Type B pancreatic cell (in vitro differentiated cells): ENCODE data around the gene TNFRSF6B. TPM values are rescaled to one million over a fixed set of nuclear protein-coding genes. Genes with fewer than 3 reads are reported as not detected.
"Not testable (repeated sequence)": the region's sequence is repeated elsewhere in the genome, so short reads cannot be mapped to it uniquely, and the experiment has no call there.

Source experiments
- DNase-seq: peaks from one replicate; pipeline ENCODE4 v3.0.0; 2021; ENCODE audit warnings: mixed read lengths; ENCODE audit not compliant: unreplicated experiment; ENCODE audit errors: extremely low spot score
- H3K27ac Mint-ChIP-seq: 2 replicates; pipeline ENCODE4 v1.8.0; 2021; ENCODE audit warnings: mild to moderate bottlenecking, mixed read lengths
- H3K27me3 Mint-ChIP-seq: 2 replicates; pipeline ENCODE4 v1.8.0; 2021; ENCODE audit warnings: mixed read lengths
- H3K36me3 Mint-ChIP-seq: 2 replicates; pipeline ENCODE4 v1.8.0; 2021; ENCODE audit warnings: mixed read lengths
- H3K4me1 Mint-ChIP-seq: one replicate; pipeline ENCODE4 v1.8.0; 2021; ENCODE audit warnings: mixed read lengths; ENCODE audit not compliant: unreplicated experiment
- H3K4me3 Mint-ChIP-seq: 2 replicates; pipeline ENCODE4 v1.8.0; 2021; ENCODE audit warnings: mild to moderate bottlenecking, mixed read lengths
- H3K9me3 Mint-ChIP-seq: 2 replicates; pipeline ENCODE4 v1.8.0; 2021; ENCODE audit warnings: mixed read lengths
- CTCF ChIP-seq: fragments of 200-600 bp; sonication (generic); conservative IDR thresholded peaks from 2 replicates; pipeline ENCODE4 v1.5.0; 2021; ENCODE audit warnings: antibody characterized with exemption, mild to moderate bottlenecking
- total RNA-seq: library from RNA; stranded (reverse); gene quantifications from 2 replicates; pipeline ENCODE4 v1.2.1, GENCODE V29; 2021; ENCODE audit warnings: low replicate concordance

TNFRSF6B gene
- total RNA-seq, 1 donor from 2014 or later = not detected

GRCh38 chr20:63657937-63658748 lies 38.3 kb upstream of the TNFRSF6B start, which contains the start of gene RTEL1:
RTEL1 (plus strand) TSS chr20:63658312; CDS start chr20:63659403, 1,091 bp downstream.
- Mint-ChIP-seq H3K9me3 (no peaks in the 10 kb centered on the region), H3K4me3 (peak within 1 kb of the TSS; percentile 99), H3K36me3 (no peaks in the 10 kb centered on the region), H3K27ac (peak within 1 kb of the TSS; percentile 92), H3K27me3 (no peaks in the 10 kb centered on the region), H3K4me1 (peaks cover 26% of the 10 kb centered on the region)
- TF ChIP-seq CTCF = no peak
- peak; percentile 93 for DNase-seq

GRCh38 chr20:63658749-63659187 lies 37.7 kb upstream of the TNFRSF6B start:
- H3K9me3 Mint-ChIP-seq = no peaks in the 10 kb centered on the region
- no peak for TF ChIP-seq CTCF
- H3K27me3 Mint-ChIP-seq = no peaks in the 10 kb centered on the region
- H3K36me3 Mint-ChIP-seq = no peaks in the 10 kb centered on the region
- no peak for DNase-seq
- H3K4me1 Mint-ChIP-seq = peaks cover 26% of the 10 kb centered on the region
- H3K27ac Mint-ChIP-seq = peak overlapping the region; percentile 92
- H3K4me3 Mint-ChIP-seq = peak overlapping the region; percentile 99

GRCh38 chr20:63659370-63659769 lies 37.1 kb upstream of the TNFRSF6B start:
- no peak overlapping the region for H3K27ac Mint-ChIP-seq
- TF ChIP-seq CTCF = no peak

GRCh38 chr20:63660174-63660573 lies 36.3 kb upstream of the TNFRSF6B start:
- not testable (repeated sequence) for H3K27me3 Mint-ChIP-seq, DNase-seq, H3K27ac Mint-ChIP-seq, H3K36me3 Mint-ChIP-seq, H3K9me3 Mint-ChIP-seq
- peak overlapping the region; percentile 99 for H3K4me3 Mint-ChIP-seq
- peaks cover 19% of the 10 kb centered on the region for H3K4me1 Mint-ChIP-seq

More at GRCh38 chr20:63659370-63659769, 37.1 kb upstream of the TNFRSF6B start:
- H3K27me3 Mint-ChIP-seq = no peaks in the 10 kb centered on the region
- H3K36me3 Mint-ChIP-seq = no peaks in the 10 kb centered on the region
- no peak for DNase-seq
- no peaks in the 10 kb centered on the region for H3K9me3 Mint-ChIP-seq
- H3K4me3 Mint-ChIP-seq = peak overlapping the region; percentile 99
- H3K4me1 Mint-ChIP-seq = peaks cover 20% of the 10 kb centered on the region

- H3K4me3 Mint-ChIP-seq = peak overlapping the region; percentile 11
- H3K27me3 Mint-ChIP-seq = no peaks in the 10 kb centered on the region
- H3K4me1 Mint-ChIP-seq = peaks cover 19% of the 10 kb centered on the region
- no peak for TF ChIP-seq CTCF
- H3K9me3 Mint-ChIP-seq = no peaks in the 10 kb centered on the region
- H3K36me3 Mint-ChIP-seq = no peaks in the 10 kb centered on the region
- no peak overlapping the region for H3K27ac Mint-ChIP-seq
- DNase-seq = no peak
Measured at GRCh38 chr20:63660622-63661021, 35.8 kb upstream of the TNFRSF6B start.

GRCh38 chr20:63661108-63661507 lies 35.3 kb upstream of the TNFRSF6B start:
- H3K27ac Mint-ChIP-seq = no peak overlapping the region
- H3K9me3 Mint-ChIP-seq = no peaks in the 10 kb centered on the region

More at GRCh38 chr20:63661108-63661507, 35.3 kb upstream of the TNFRSF6B start:
- no peak overlapping the region for H3K4me3 Mint-ChIP-seq
- no peak for TF ChIP-seq CTCF
- no peaks in the 10 kb centered on the region for H3K27me3 Mint-ChIP-seq
- no peaks in the 10 kb centered on the region for H3K36me3 Mint-ChIP-seq
- DNase-seq = no peak
- peaks cover 19% of the 10 kb centered on the region for H3K4me1 Mint-ChIP-seq
